H9 (cell line): ENCODE results near the gene FADD. TPM values are rescaled to one million over a fixed set of nuclear protein-coding genes. Genes with fewer than 3 reads are reported as not detected.

Experiments used
- DNase-seq: peaks from one replicate; pipeline ENCODE4 v3.0.0-alpha.2; 2017
- H2AFZ ChIP-seq: one replicate; pipeline ENCODE4 v1.6.1; 2013; ENCODE audit warnings: mild to moderate bottlenecking, low read length, control low read depth, moderate library complexity
- H2AK5ac ChIP-seq: 2 replicates; pipeline ENCODE4 v1.6.1; 2013; ENCODE audit warnings: low read length, control low read depth, mixed read lengths; ENCODE audit not compliant: insufficient read length
- H2BK120ac ChIP-seq: one replicate; pipeline ENCODE4 v1.6.1; 2013; ENCODE audit warnings: low read depth, mild to moderate bottlenecking, low read length, control low read depth, inconsistent platforms; ENCODE audit not compliant: poor library complexity, severe bottlenecking
- H2BK12ac ChIP-seq: 2 replicates; pipeline ENCODE4 v1.6.1; 2013; ENCODE audit warnings: low read length, control low read depth, mixed read lengths, low read depth; ENCODE audit not compliant: insufficient read length
- H2BK15ac ChIP-seq: 2 replicates; pipeline ENCODE4 v1.6.1; 2013; ENCODE audit warnings: low read depth, low read length, control low read depth
- H2BK20ac ChIP-seq: one replicate; pipeline ENCODE4 v1.6.1; 2013; ENCODE audit warnings: low read depth, mild to moderate bottlenecking, low read length, control low read depth, inconsistent platforms; ENCODE audit not compliant: poor library complexity, severe bottlenecking
- H2BK5ac ChIP-seq: 2 replicates; pipeline ENCODE4 v1.6.1; 2013; ENCODE audit warnings: low read length, control low read depth, mixed read lengths; ENCODE audit not compliant: insufficient read length
- H3K14ac ChIP-seq: 2 replicates; pipeline ENCODE4 v1.6.1; 2013; ENCODE audit warnings: low read length, control low read depth; ENCODE audit not compliant: insufficient read depth
- H3K18ac ChIP-seq: 2 replicates; pipeline ENCODE4 v1.6.1; 2013; ENCODE audit warnings: low read depth, mild to moderate bottlenecking, mixed read lengths, low read length, control low read depth; ENCODE audit not compliant: insufficient read length
- H3K23ac ChIP-seq: 2 replicates; pipeline ENCODE4 v1.6.1; 2013; ENCODE audit warnings: low read length, control low read depth, mixed read lengths, low read depth; ENCODE audit not compliant: insufficient read length
- H3K23me2 ChIP-seq: 2 replicates; pipeline ENCODE4 v1.6.1; 2013; ENCODE audit warnings: low read depth, mild to moderate bottlenecking, mixed read lengths, low read length, control low read depth; ENCODE audit not compliant: insufficient read length, poor library complexity, severe bottlenecking
- H3K27ac ChIP-seq: 2 replicates; pipeline ENCODE4 v1.5.1; 2013; ENCODE audit warnings: low read length, control low read depth, mixed read lengths, low read depth; ENCODE audit not compliant: insufficient read length
- H3K27me3 ChIP-seq: 2 replicates; pipeline ENCODE4 v1.6.1; 2013; ENCODE audit warnings: low read length, control low read depth, inconsistent platforms; ENCODE audit not compliant: insufficient read depth
- H3K4ac ChIP-seq: 2 replicates; pipeline ENCODE4 v1.6.1; 2013; ENCODE audit warnings: low read depth, mild to moderate bottlenecking, control low read depth, inconsistent platforms, low read length, moderate library complexity
- H3K4me1 ChIP-seq: 2 replicates; pipeline ENCODE4 v1.6.1; 2013; ENCODE audit warnings: low read length, control low read depth, inconsistent platforms; ENCODE audit not compliant: insufficient read depth
- H3K4me2 ChIP-seq: 2 replicates; pipeline ENCODE4 v1.6.1; 2013; ENCODE audit warnings: low read length, control low read depth, mixed read lengths; ENCODE audit not compliant: insufficient read length, insufficient read depth
- H3K56ac ChIP-seq: 2 replicates; pipeline ENCODE4 v1.6.1; 2013; ENCODE audit warnings: low read depth, mild to moderate bottlenecking, mixed read lengths, low read length, control low read depth; ENCODE audit not compliant: insufficient read length
- H3K79me1 ChIP-seq: 2 replicates; pipeline ENCODE4 v1.6.1; 2013; ENCODE audit warnings: low read depth, mild to moderate bottlenecking, moderate library complexity, low read length, control low read depth, inconsistent platforms; ENCODE audit not compliant: insufficient read depth, poor library complexity, severe bottlenecking
- H3K79me2 ChIP-seq: 2 replicates; pipeline ENCODE4 v1.6.1; 2013; ENCODE audit warnings: low read length, control low read depth, inconsistent platforms; ENCODE audit not compliant: insufficient read depth
- H3K9ac ChIP-seq: 2 replicates; pipeline ENCODE4 v1.6.1; 2013; ENCODE audit warnings: low read length, control low read depth, mixed read lengths; ENCODE audit not compliant: insufficient read length; ENCODE audit errors: extremely low read depth
- H3K9me3 ChIP-seq: one replicate; pipeline ENCODE4 v1.6.1; 2013; ENCODE audit warnings: low read depth, low read length, inconsistent platforms; ENCODE audit not compliant: control insufficient read depth
- H3T11ph ChIP-seq: one replicate; pipeline ENCODE4 v1.6.1; 2013; ENCODE audit warnings: mild to moderate bottlenecking, low read length, control low read depth, inconsistent platforms
- H4K20me1 ChIP-seq: one replicate; pipeline ENCODE4 v1.6.1; 2013; ENCODE audit not compliant: control insufficient read depth, insufficient read length, insufficient read depth
- H4K5ac ChIP-seq: 2 replicates; pipeline ENCODE4 v1.6.1; 2013; ENCODE audit warnings: low read depth, mild to moderate bottlenecking, mixed read lengths, low read length, control low read depth; ENCODE audit not compliant: insufficient read length
- H4K8ac ChIP-seq: replicated peaks from 2 replicates; pipeline ENCODE4 v1.6.1; 2013; ENCODE audit warnings: low read length, control low read depth, mixed read lengths, low read depth; ENCODE audit not compliant: insufficient read length
- H4K91ac ChIP-seq: 2 replicates; pipeline ENCODE4 v1.6.1; 2013; ENCODE audit warnings: low read depth, mild to moderate bottlenecking, moderate library complexity, mixed read lengths, low read length, control low read depth; ENCODE audit not compliant: insufficient read length
- H3K27ac Mint-ChIP-seq, 3 experiments: 2 replicates in 2 of 3; 3 replicates in 1 of 3; pipeline ENCODE4 v1.8.0; 2020 to 2021; ENCODE audit warnings: mixed read lengths in 3 of 3, mild to moderate bottlenecking in 1 of 3, moderate library complexity in 1 of 3
- H3K27me3 Mint-ChIP-seq: 2 replicates; pipeline ENCODE4 v1.8.0; 2021; ENCODE audit warnings: low read depth, mild to moderate bottlenecking, moderate library complexity, mixed read lengths
- H3K36me3 Mint-ChIP-seq, 3 experiments: 2 replicates in 2 of 3; 3 replicates in 1 of 3; pipeline ENCODE4 v1.8.0; 2020 to 2021; ENCODE audit warnings: low read depth in 3 of 3, mixed read lengths in 3 of 3; ENCODE audit not compliant: insufficient read depth in 1 of 3
- H3K4me1 Mint-ChIP-seq, 2 experiments: 2 replicates each; pipeline ENCODE4 v1.8.0; 2020; ENCODE audit warnings: mixed read lengths in 2 of 2
- H3K4me3 Mint-ChIP-seq, 2 experiments: 2 replicates in 1 of 2; 3 replicates in 1 of 2; pipeline ENCODE4 v1.8.0; 2020 to 2021; ENCODE audit warnings: mild to moderate bottlenecking in 2 of 2, mixed read lengths in 2 of 2, moderate library complexity in 1 of 2
- H3K9me3 Mint-ChIP-seq, 2 experiments: 2 replicates in 1 of 2; 3 replicates in 1 of 2; pipeline ENCODE4 v1.8.0; 2020; ENCODE audit warnings: mild to moderate bottlenecking in 2 of 2, mixed read lengths in 2 of 2, moderate library complexity in 1 of 2
- WGBS: extraction: QIAGEN DNeasy Blood & Tissue Kit; methylation state at CpG from one replicate; pipeline ENCODE4 v1.1.7; 2013; ENCODE audit warnings: missing lambda C conversion rate, low lambda C conversion rate, mixed read lengths; ENCODE audit not compliant: insufficient read length; ENCODE audit errors: extremely low coverage; 5-methylcytosine and 5-hydroxymethylcytosine counted together
- total RNA-seq: library from RNA; stranded (reverse); gene quantifications from 2 replicates; pipeline ENCODE4 v1.2.1, GENCODE V29; 2021
- TF ChIP-seq, protein P1 (sequence below): fragments of 200-600 bp; sonication (generic); conservative IDR thresholded peaks from 3 replicates; pipeline ENCODE4 v1.8.0; 2021; ENCODE audit warnings: antibody characterized with exemption, mild to moderate bottlenecking

FADD gene
- total RNA-seq, 1 experiment from 2014 or later: 51.1 TPM

- H4K91ac ChIP-seq: no peak overlapping the region
- H3K27ac Mint-ChIP-seq: peak overlapping the region in 1 of 3 experiments; percentile 23; a peak in 1 of 7 replicates
- H3K56ac ChIP-seq: no peak overlapping the region
- no peaks in the 10 kb centered on the region for H4K20me1 ChIP-seq
- no peak overlapping the region for H4K5ac ChIP-seq
- H2AFZ ChIP-seq: no peak overlapping the region
- H3K9me3 Mint-ChIP-seq: no peaks in the 10 kb centered on the region
- no peaks in the 10 kb centered on the region; the same call in 1 of the 2 replicates for H3K4me1 ChIP-seq
- no peaks in the 10 kb centered on the region for H3K23me2 ChIP-seq
- H3K23ac ChIP-seq: no peak overlapping the region
- H3K9ac ChIP-seq: no peak overlapping the region
- no peak overlapping the region for H3K4me2 ChIP-seq
- no peaks in the 10 kb centered on the region for H3K27me3 ChIP-seq
- H3K14ac ChIP-seq: no peak overlapping the region
- no peaks in the 10 kb centered on the region for H3K79me1 ChIP-seq
- peaks cover 9% of the 10 kb centered on the region; the same call in 1 of the 2 replicates for H3K27me3 Mint-ChIP-seq
- no peak overlapping the region for H2BK120ac ChIP-seq
- H3K4me1 Mint-ChIP-seq: peaks cover 6 to 19% of the 10 kb centered on the region in 2 experiments
- no peaks in the 10 kb centered on the region for H3K36me3 Mint-ChIP-seq
- TF ChIP-seq, protein P1, sequence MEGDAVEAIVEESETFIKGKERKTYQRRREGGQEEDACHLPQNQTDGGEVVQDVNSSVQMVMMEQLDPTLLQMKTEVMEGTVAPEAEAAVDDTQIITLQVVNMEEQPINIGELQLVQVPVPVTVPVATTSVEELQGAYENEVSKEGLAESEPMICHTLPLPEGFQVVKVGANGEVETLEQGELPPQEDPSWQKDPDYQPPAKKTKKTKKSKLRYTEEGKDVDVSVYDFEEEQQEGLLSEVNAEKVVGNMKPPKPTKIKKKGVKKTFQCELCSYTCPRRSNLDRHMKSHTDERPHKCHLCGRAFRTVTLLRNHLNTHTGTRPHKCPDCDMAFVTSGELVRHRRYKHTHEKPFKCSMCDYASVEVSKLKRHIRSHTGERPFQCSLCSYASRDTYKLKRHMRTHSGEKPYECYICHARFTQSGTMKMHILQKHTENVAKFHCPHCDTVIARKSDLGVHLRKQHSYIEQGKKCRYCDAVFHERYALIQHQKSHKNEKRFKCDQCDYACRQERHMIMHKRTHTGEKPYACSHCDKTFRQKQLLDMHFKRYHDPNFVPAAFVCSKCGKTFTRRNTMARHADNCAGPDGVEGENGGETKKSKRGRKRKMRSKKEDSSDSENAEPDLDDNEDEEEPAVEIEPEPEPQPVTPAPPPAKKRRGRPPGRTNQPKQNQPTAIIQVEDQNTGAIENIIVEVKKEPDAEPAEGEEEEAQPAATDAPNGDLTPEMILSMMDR: no peak
- no peak overlapping the region for H2BK5ac ChIP-seq
- H4K8ac ChIP-seq: no peak overlapping the region
- H2AK5ac ChIP-seq: no peak overlapping the region
- H3K4me3 Mint-ChIP-seq: no peak overlapping the region
- no CpG with 5 or more reads among the region's 16 CpGs for WGBS
- H2BK20ac ChIP-seq: no peak overlapping the region
- H2BK15ac ChIP-seq: no peak overlapping the region
- no peak overlapping the region for H3K18ac ChIP-seq
- H3K79me2 ChIP-seq: no peaks in the 10 kb centered on the region
- H3T11ph ChIP-seq: no peak overlapping the region
- no peaks in the 10 kb centered on the region for H3K9me3 ChIP-seq
- no peak overlapping the region for H2BK12ac ChIP-seq
- no peak for DNase-seq
- no peak overlapping the region for H3K27ac ChIP-seq
- H3K4ac ChIP-seq: no peak overlapping the region
These were observed 48.0 kb downstream of the FADD start for GRCh38 chr11:70250876-70251658.
